KOPT-K1 (cell line): ENCODE measurements around the gene C6orf47.

Source experiments
- H3K27ac ChIP-seq: fragments of 200-600 bp; sonication (generic); 2 replicates; pipeline ENCODE4 v1.5.1; 2016; ENCODE audit warnings: antibody characterized with exemption, mild to moderate bottlenecking, low read depth, low read length; ENCODE audit not compliant: poor library complexity, severe bottlenecking
- H3K36me3 ChIP-seq: fragments of 200-600 bp; sonication (generic); 2 replicates; pipeline ENCODE4 v1.5.1; 2017; ENCODE audit warnings: antibody characterized with exemption, mild to moderate bottlenecking, low read length, moderate library complexity; ENCODE audit not compliant: insufficient read depth
- H3K9me3 ChIP-seq: fragments of 200-600 bp; sonication (generic); 2 replicates; pipeline ENCODE4 v1.5.1; 2017; ENCODE audit warnings: antibody characterized with exemption, low read length, mild to moderate bottlenecking; ENCODE audit not compliant: insufficient read depth, poor library complexity, severe bottlenecking

C6orf47 gene

DNA sequence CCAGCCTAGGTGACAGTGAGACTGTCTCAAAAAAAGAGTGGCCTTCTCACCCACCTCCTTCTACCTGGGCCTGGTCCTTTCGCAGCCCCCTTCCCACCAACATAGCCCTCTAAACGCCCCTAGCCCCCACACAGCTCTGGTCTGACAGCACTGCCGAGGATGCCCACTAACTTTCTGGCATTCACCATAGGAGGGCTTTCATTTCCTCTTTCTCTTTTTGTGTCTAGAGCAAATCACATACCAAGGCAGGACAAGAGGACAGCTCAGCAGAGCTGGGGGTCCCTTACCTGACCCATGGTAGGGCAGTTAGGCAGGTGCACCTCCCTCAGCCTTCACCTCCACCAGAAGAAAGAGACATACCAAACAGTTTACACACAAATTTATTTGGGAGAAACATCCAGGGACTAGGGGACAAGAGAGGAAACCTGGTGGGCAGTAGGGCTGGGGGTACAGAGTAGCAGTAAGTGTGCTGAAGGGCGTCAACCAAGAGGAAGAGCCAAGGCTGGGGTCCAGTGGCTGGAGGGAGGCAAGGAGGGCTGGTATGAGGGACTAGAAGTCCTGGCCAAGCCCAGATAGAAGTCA lies 15.8 kb upstream of the C6orf47 start:
- Histone ChIP-seq H3K36me3 (peaks cover 35% of the 10 kb centered on the region), H3K27ac (no peak overlapping the region), H3K9me3 (no peaks in the 10 kb centered on the region)

GRCh38 chr6:31669676-31670075 lies 9.1 kb upstream of the C6orf47 start, which contains the start of gene LY6G5B:
Gene LY6G5B (plus strand): TSS chr6:31669976. CDS start chr6:31670951, 975 bp downstream.
- Histone ChIP-seq H3K36me3 (peaks cover 77% of the 10 kb centered on the region), H3K27ac (no peak within 1 kb of the TSS), H3K9me3 (no peaks in the 10 kb centered on the region)

DNA sequence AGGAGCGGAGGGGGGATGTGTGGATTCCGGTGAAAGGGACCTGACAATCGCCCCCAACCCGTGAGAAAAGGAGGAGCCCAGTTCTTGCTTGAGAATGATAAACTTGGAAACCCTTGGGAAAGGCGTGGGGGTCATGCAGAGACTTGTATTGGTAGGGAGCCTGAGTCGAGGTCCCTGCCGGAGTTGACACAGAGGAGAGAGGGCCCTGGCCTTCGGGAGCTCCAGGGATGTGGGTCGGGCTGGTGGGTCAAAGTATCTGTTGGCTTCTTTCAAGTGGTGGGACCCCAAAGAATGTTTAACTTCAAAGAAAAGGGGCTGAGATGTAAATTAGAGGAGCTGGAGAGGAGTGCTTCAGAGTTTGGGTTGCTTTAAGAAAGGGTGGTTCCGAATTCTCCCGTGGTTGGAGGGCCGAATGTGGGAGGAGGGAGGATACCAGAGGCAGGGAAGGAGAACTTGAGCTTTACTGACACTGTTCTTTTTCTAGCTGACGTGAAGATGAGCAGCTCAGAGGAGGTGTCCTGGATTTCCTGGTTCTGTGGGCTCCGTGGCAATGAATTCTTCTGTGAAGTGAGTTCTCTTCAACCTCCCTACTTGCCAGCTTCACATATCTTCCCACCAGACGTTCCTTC lies 5.9 kb upstream of the C6orf47 start:
- H3K9me3 ChIP-seq = no peaks in the 10 kb centered on the region
- peaks cover 76% of the 10 kb centered on the region for H3K36me3 ChIP-seq
- H3K27ac ChIP-seq = peak overlapping the region; percentile 96

GRCh38 chr6:31665501-31666336 lies 5.1 kb upstream of the C6orf47 start, which contains the start of gene CSNK2B:
Gene CSNK2B (plus strand): TSS chr6:31666080. CDS start chr6:31666832, 752 bp downstream.
- Histone ChIP-seq H3K27ac (peak within 1 kb of the TSS; percentile 96), H3K9me3 (no peaks in the 10 kb centered on the region), H3K36me3 (peaks cover 72% of the 10 kb centered on the region)

- Histone ChIP-seq H3K36me3 (peaks cover 64% of the 10 kb centered on the region), H3K27ac (peak within 1 kb of the TSS; percentile 96), H3K9me3 (no peaks in the 10 kb centered on the region)
These were observed 4.4 kb upstream of the C6orf47 start, which contains the start of gene GPANK1 for GRCh38 chr6:31664790-31665500. Gene GPANK1 (minus strand): TSS chr6:31664997. CDS start chr6:31664478, 519 bp downstream.

GRCh38 chr6:31663961-31664789 lies 3.6 kb upstream of the C6orf47 start:
- H3K27ac ChIP-seq = peak overlapping the region; percentile 96
- H3K36me3 ChIP-seq = peaks cover 60% of the 10 kb centered on the region
- no peaks in the 10 kb centered on the region for H3K9me3 ChIP-seq

DNA sequence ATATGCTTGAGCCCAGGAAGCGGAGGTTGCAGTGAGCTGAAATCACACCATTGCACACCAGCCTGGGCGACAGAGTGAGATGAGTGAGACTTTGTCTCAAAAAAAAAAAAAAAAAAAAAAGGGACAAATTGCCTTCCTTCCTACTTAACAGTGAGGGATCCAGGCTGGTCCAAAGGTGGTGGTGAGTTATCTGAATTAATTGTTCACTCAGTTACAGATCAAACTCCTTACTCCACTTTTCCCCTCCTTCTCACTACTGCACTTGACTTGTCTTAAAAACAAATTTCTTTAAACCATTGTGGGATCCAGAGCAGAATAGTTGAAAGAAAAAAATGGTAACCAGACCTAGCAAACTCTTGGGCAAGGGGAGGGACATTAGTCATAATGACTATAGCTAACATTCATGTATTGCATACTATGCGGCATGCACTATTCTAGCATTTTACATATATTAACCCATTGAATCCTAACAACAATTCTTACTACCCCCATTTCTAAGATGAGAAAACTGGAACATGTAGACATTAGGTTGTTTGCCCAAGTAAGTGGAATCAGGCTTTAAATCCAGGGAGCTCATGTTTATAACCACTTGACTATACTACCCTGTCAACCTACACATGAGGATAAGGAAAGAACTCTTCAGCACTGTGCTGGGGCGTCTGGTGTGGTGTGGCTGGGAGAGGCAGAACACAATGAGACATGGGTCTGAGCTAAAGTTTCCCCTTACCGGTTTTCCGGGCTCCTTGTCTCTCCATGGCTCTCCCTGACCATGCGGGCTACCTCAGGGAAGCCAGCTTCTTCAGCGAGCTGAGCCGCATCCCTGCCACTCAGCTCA lies 2.8 kb upstream of the C6orf47 start:
- H3K36me3 ChIP-seq = peaks cover 57% of the 10 kb centered on the region
- peak overlapping the region; percentile 96 for H3K27ac ChIP-seq
- no peaks in the 10 kb centered on the region for H3K9me3 ChIP-seq

- no peaks in the 10 kb centered on the region for H3K9me3 ChIP-seq
- H3K27ac ChIP-seq = no peak overlapping the region
- peaks cover 57% of the 10 kb centered on the region for H3K36me3 ChIP-seq
These were observed 1.6 kb upstream of the C6orf47 start for GRCh38 chr6:31662124-31662723.

DNA sequence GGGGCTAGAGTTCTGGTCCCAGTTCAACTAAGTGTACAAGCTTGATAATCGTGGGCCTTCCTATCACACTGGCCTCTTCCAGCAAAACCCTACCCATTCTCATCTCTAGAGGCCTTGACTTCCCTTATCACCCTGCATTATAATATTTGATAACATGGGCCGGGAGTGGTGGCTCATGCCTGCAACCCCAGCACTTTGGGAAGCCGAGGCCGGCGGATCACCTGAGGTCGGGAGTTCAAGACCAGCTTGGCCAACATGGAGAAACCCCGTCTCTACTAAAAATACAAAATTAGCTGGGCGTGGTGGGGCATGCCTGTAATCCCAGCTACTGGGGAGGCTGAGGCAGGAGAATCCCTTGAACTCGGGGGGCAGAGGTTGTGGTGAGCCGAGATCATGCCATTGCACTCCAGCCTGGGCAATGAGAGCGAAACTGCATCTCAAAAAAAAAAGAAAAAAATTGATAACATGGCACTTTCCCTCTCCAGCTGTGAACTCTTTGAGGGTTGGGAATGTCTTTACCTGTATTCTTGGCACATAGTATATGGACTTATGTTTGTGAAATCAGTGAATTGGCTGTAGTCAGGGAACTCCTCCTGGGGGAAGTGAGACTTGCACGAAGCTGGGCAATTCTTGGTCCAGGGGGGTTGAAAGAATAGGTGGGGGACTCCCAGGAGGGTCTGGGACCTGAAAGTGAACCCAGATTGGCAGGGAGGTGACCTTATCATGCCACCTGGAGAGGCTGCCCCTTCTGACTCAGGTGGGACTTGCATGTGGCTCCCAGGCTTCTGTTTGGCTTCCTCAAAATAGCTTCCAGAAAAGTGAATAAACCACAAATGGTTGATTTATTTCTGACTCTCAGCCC lies 915 bp upstream of the C6orf47 start:
- Histone ChIP-seq H3K27ac (peak overlapping the region; percentile 82), H3K36me3 (peaks cover 59% of the 10 kb centered on the region), H3K9me3 (no peaks in the 10 kb centered on the region)

DNA sequence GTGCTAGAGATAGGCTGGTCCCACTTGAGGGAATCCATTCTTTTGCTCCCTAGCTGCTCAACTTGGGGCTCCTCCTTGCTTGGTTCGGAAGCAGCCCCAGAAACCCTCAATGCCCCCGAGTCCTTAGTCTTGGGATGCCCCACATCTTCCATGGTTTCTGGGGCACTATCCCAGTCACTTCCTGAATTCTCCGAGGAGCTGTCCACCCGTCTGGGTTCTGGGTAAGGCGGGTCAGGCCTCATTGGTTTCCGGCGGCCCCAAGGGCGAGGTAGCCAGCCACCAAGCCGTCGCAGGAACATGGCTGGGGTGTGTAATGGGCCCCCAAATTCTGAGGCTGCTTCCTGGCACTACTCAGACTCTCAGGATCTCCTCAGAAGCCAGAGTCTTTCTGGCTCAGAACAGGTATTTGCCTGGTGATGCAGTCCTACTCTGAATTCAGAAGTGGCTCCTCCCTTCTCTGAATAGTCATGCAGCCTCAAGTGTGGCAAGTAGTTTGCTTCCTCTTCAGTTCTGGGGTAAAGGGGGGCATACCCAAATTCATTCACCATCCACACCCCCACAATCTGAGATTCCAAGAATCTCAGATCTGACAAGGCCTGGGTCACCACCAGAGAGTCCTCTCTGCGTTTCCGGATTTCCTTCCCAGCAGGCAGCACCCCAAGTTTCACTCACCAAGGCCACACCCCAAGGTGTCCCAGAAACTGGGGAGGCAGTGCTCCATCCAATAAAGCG lies 763 bp downstream of the C6orf47 start:
- Histone ChIP-seq H3K36me3 (peaks cover 72% of the 10 kb centered on the region), H3K9me3 (no peaks in the 10 kb centered on the region), H3K27ac (peak overlapping the region; percentile 82)

DNA sequence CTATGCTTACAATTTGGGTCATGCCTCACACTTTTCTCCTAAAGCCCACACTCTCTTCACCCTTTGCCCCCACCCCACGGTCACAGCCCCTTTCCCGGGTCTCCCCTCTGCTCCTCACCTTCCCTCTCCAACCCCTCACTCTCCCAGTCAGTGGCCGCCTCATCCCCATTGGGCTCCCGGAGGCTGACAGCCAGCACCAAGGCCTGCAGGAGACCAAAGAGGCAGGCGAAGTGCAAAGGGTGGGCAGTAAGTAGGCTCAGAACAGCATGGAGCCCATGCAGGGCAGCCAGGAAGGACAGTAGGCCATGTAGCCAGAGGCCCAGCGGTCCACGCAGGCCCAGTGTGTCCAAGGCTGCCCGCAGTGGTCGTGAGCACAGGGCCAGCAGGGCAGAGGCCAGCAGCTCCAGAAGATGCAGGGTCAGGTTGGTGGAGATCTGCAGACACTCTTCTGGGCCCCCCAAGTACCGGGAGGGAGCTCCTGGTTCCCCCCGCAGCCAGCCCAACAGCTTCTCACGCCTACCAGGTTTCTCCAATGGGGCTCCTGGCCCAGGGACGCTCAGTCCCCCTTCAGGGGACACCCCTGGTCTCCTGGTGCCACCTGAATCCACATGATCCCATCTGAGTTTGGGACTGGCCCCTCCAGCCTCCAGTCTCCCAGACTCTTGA lies 1.5 kb downstream of the C6orf47 start:
- Histone ChIP-seq H3K27ac (peak overlapping the region; percentile 82), H3K36me3 (peaks cover 69% of the 10 kb centered on the region), H3K9me3 (no peaks in the 10 kb centered on the region)
